ENCODE data around the gene TAF10. TPM values are rescaled to one million over a fixed set of nuclear protein-coding genes. Genes with fewer than 3 reads are reported as not detected.

TAF10 gene
- total RNA-seq, 1 donor from 2014 or later: 154 TPM

GRCh38 chr11:6594142-6594768 is 17.8 kb downstream of the TAF10 start:
- Mint-ChIP-seq H3K4me1 (peaks cover 10% of the 10 kb centered on the region), H3K4me3 (no peak overlapping the region), H3K36me3 (ENCODE audit: low read depth) (peaks cover 79% of the 10 kb centered on the region), H3K27ac (no peak overlapping the region), H3K9me3 (no peaks in the 10 kb centered on the region), H3K27me3 (no peaks in the 10 kb centered on the region)
- no peak for TF ChIP-seq CTCF (IDR thresholded peaks at IDR 0.05)
- DNase-seq (no peak), ATAC-seq (ENCODE audit: low read depth) (no peak)
- intact Hi-C loops (cut with micrococcal nuclease): no loop called here
- ChIA-PET POLR2A (no interaction called here), CTCF (interaction anchor here (2.0 kb wide), 1 partner anchor 63 kb away, joined by 6 read pairs; no protein-coding TSS in a partner anchor)

- CTCF ChIA-PET: no interaction called here
- no peak for DNase-seq
- ATAC-seq (ENCODE audit: low read depth): no peak
- Mint-ChIP-seq H3K36me3 (ENCODE audit: low read depth) (peaks cover 51% of the 10 kb centered on the region), H3K9me3 (peaks cover 16% of the 10 kb centered on the region), H3K27me3 (no peaks in the 10 kb centered on the region), H3K4me3 (no peak overlapping the region), H3K27ac (no peak overlapping the region), H3K4me1 (no peaks in the 10 kb centered on the region)
- intact Hi-C loops (cut with micrococcal nuclease): no loop called here
- POLR2A ChIA-PET: no interaction called here
- no peak for TF ChIP-seq CTCF (IDR thresholded peaks at IDR 0.05)
Measured at GRCh38 chr11:6588018-6588417, 24.0 kb downstream of the TAF10 start.

- Mint-ChIP-seq H3K27ac (no peak overlapping the region), H3K9me3 (peaks cover 16% of the 10 kb centered on the region), H3K4me1 (no peaks in the 10 kb centered on the region), H3K27me3 (no peaks in the 10 kb centered on the region), H3K4me3 (no peak overlapping the region), H3K36me3 (ENCODE audit: low read depth) (peaks cover 50% of the 10 kb centered on the region)
- no peak for ATAC-seq (ENCODE audit: low read depth)
- no peak for DNase-seq
- no peak for TF ChIP-seq CTCF (IDR thresholded peaks at IDR 0.05)
- CTCF ChIA-PET: interaction anchor here (0.6 kb wide), 1 partner anchor 234 kb away, joined by 3 read pairs; no protein-coding TSS in a partner anchor
- intact Hi-C loops (cut with micrococcal nuclease): no loop called here
- POLR2A ChIA-PET: no interaction called here
Measured at GRCh38 chr11:6587360-6587953, 24.6 kb downstream of the TAF10 start.

- POLR2A ChIA-PET: no interaction called here
- intact Hi-C loops (cut with micrococcal nuclease): no loop called here
- Mint-ChIP-seq H3K4me1 (no peaks in the 10 kb centered on the region), H3K27me3 (no peaks in the 10 kb centered on the region), H3K9me3 (peaks cover 16% of the 10 kb centered on the region), H3K27ac (no peak overlapping the region), H3K36me3 (ENCODE audit: low read depth) (peaks cover 47% of the 10 kb centered on the region), H3K4me3 (no peak overlapping the region)
- no peak for ATAC-seq (ENCODE audit: low read depth)
- CTCF ChIA-PET: no interaction called here
- DNase-seq: no peak
- TF ChIP-seq CTCF (IDR thresholded peaks at IDR 0.05): no peak
Measured at GRCh38 chr11:6586434-6587359, 25.3 kb downstream of the TAF10 start.

- ATAC-seq (ENCODE audit: low read depth): no peak
- Mint-ChIP-seq H3K27ac (no peak overlapping the region), H3K9me3 (peaks cover 16% of the 10 kb centered on the region), H3K27me3 (no peaks in the 10 kb centered on the region), H3K4me1 (no peaks in the 10 kb centered on the region), H3K4me3 (no peak overlapping the region), H3K36me3 (ENCODE audit: low read depth) (peaks cover 38% of the 10 kb centered on the region)
- POLR2A ChIA-PET: interaction anchor here (1.0 kb wide), 1 partner anchor 69 kb away, joined by 3 read pairs; no protein-coding TSS in a partner anchor
- no peak for TF ChIP-seq CTCF (IDR thresholded peaks at IDR 0.05)
- CTCF ChIA-PET: no interaction called here
- intact Hi-C loops (cut with micrococcal nuclease): no loop called here
- no peak for DNase-seq
Measured at GRCh38 chr11:6584528-6584927, 27.5 kb downstream of the TAF10 start.

Data from activated B cell treated with CpG ODN at 0.5 μM for 24 hours (primary cell).